Ishikawa (cell line): ENCODE results near the gene TRRAP.

ENCODE experiments used
- CREB1 ChIP-seq: IDR thresholded peaks from 2 replicates; pipeline ENCODE4 v1.6.1; 2012; ENCODE audit warnings: low read depth
- EGR1 ChIP-seq: IDR thresholded peaks from 2 replicates; pipeline ENCODE4 v1.6.1; 2012
- EP300 ChIP-seq: IDR thresholded peaks from 2 replicates; pipeline ENCODE4 v1.6.1; 2012; ENCODE audit warnings: borderline replicate concordance
- FOXM1 ChIP-seq: IDR thresholded peaks from 2 replicates; pipeline ENCODE4 v1.6.1; 2012; ENCODE audit warnings: low read depth, borderline replicate concordance
- RAD21 ChIP-seq: IDR thresholded peaks from 2 replicates; pipeline ENCODE4 v1.6.1; 2012; ENCODE audit warnings: low read depth
- TAF1 ChIP-seq: IDR thresholded peaks from 2 replicates; pipeline ENCODE4 v1.6.1; 2012; ENCODE audit warnings: low read depth, mild to moderate bottlenecking
- TCF12 ChIP-seq: IDR thresholded peaks from 2 replicates; pipeline ENCODE4 v1.6.1; 2012; ENCODE audit warnings: low read depth
- TEAD4 ChIP-seq: IDR thresholded peaks from 2 replicates; pipeline ENCODE4 v1.6.1; 2012
- YY1 ChIP-seq: IDR thresholded peaks from 2 replicates; pipeline ENCODE4 v1.6.1; 2012; ENCODE audit warnings: low read depth
- TF ChIP-seq, protein P1 (sequence below): IDR thresholded peaks from 2 replicates; pipeline ENCODE4 v1.6.1; 2012; ENCODE audit warnings: low read depth, mild to moderate bottlenecking
- TF ChIP-seq, protein P2 (sequence below): IDR thresholded peaks from 2 replicates; pipeline ENCODE4 v1.6.1; 2012
- TF ChIP-seq, protein P3 (sequence below): IDR thresholded peaks from 2 replicates; pipeline ENCODE4 v1.6.1; 2012

DNA sequence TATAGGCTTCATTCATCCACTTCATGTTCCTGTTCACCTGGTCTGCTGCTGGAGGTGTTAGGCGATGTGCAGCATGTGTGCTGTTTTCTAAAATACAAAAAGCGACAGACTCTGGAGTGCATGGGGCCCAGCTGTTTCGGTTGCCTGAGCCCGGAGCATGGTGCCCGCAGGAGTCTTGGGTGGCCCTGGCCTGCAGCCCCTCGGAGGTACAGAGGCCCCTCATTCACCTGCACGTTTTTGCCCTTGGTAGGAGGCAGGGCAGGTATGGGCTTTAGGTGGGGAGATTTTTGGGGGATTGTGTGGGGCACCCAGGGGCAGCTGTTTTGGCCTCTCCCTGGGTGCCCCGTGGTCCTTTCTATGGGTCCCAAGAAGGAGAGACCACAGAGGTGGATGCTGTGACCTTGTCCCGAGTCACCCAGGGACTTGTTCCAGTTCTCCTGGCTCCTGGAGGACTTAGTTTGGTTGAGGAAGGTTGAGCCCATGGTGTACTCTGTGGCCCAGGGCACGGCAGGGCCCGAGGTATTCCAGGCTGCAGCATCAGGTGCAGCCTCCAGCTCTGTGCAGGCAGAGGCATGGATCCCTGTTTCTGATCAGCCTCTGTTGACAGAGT lies 130.7 kb downstream of the TRRAP start:
- TF ChIP-seq, protein P1, sequence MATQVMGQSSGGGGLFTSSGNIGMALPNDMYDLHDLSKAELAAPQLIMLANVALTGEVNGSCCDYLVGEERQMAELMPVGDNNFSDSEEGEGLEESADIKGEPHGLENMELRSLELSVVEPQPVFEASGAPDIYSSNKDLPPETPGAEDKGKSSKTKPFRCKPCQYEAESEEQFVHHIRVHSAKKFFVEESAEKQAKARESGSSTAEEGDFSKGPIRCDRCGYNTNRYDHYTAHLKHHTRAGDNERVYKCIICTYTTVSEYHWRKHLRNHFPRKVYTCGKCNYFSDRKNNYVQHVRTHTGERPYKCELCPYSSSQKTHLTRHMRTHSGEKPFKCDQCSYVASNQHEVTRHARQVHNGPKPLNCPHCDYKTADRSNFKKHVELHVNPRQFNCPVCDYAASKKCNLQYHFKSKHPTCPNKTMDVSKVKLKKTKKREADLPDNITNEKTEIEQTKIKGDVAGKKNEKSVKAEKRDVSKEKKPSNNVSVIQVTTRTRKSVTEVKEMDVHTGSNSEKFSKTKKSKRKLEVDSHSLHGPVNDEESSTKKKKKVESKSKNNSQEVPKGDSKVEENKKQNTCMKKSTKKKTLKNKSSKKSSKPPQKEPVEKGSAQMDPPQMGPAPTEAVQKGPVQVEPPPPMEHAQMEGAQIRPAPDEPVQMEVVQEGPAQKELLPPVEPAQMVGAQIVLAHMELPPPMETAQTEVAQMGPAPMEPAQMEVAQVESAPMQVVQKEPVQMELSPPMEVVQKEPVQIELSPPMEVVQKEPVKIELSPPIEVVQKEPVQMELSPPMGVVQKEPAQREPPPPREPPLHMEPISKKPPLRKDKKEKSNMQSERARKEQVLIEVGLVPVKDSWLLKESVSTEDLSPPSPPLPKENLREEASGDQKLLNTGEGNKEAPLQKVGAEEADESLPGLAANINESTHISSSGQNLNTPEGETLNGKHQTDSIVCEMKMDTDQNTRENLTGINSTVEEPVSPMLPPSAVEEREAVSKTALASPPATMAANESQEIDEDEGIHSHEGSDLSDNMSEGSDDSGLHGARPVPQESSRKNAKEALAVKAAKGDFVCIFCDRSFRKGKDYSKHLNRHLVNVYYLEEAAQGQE = no peak
- TF ChIP-seq RAD21 (no peak), TCF12 (no peak), CREB1 (no peak), TAF1 (no peak), EP300 (no peak), YY1 (no peak), TEAD4 (no peak), EGR1 (no peak), FOXM1 (no peak)
- TF ChIP-seq, protein P2, sequence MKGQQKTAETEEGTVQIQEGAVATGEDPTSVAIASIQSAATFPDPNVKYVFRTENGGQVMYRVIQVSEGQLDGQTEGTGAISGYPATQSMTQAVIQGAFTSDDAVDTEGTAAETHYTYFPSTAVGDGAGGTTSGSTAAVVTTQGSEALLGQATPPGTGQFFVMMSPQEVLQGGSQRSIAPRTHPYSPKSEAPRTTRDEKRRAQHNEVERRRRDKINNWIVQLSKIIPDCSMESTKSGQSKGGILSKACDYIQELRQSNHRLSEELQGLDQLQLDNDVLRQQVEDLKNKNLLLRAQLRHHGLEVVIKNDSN = no peak
- TF ChIP-seq, protein P3, sequence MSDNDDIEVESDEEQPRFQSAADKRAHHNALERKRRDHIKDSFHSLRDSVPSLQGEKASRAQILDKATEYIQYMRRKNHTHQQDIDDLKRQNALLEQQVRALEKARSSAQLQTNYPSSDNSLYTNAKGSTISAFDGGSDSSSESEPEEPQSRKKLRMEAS = no peak
